Panc1 (cell line): Measurements from ENCODE around the gene MAGI1.

Experiments used
- CTCF ChIP-seq: fragments of 450-650 bp; IDR thresholded peaks from 2 replicates; pipeline ENCODE4 v1.5.1; 2017; ENCODE audit warnings: mild to moderate bottlenecking
- POLR2AphosphoS5 ChIP-seq: IDR thresholded peaks from 2 replicates; pipeline ENCODE4 v1.6.1; 2012; ENCODE audit warnings: mild to moderate bottlenecking, low read depth, low read length, moderate library complexity
- SIN3A ChIP-seq: IDR thresholded peaks from 2 replicates; pipeline ENCODE4 v1.6.1; 2012; ENCODE audit warnings: low read depth, mild to moderate bottlenecking, low read length, moderate library complexity, borderline replicate concordance; ENCODE audit not compliant: insufficient read depth

- no peak for TF ChIP-seq CTCF
- TF ChIP-seq SIN3A = no peak
- no peak for TF ChIP-seq POLR2AphosphoS5
Observed at GRCh38 chr3:65734382-65734781, 304.3 kb downstream of the MAGI1 start.
